NCI-H460 (cell line): ENCODE results near the gene ZNF580. TPM values are rescaled to one million over a fixed set of nuclear protein-coding genes. Genes with fewer than 3 reads are reported as not detected.

Experiments used
- DNase-seq: peaks from one replicate; pipeline ENCODE4 v3.0.0-alpha.2; 2016; ENCODE audit warnings: low read depth; ENCODE audit errors: extremely low read depth
- total RNA-seq: library from RNA; depleted of rRNA; stranded (reverse); fragments of >200 nt; shearing (Covaris generic); gene quantifications from 2 replicates; pipeline ENCODE4 v1.2.3, GENCODE V29; 2014

ZNF580 gene
- total RNA-seq, 1 experiment from 2014 or later: 8.9 TPM

DNA sequence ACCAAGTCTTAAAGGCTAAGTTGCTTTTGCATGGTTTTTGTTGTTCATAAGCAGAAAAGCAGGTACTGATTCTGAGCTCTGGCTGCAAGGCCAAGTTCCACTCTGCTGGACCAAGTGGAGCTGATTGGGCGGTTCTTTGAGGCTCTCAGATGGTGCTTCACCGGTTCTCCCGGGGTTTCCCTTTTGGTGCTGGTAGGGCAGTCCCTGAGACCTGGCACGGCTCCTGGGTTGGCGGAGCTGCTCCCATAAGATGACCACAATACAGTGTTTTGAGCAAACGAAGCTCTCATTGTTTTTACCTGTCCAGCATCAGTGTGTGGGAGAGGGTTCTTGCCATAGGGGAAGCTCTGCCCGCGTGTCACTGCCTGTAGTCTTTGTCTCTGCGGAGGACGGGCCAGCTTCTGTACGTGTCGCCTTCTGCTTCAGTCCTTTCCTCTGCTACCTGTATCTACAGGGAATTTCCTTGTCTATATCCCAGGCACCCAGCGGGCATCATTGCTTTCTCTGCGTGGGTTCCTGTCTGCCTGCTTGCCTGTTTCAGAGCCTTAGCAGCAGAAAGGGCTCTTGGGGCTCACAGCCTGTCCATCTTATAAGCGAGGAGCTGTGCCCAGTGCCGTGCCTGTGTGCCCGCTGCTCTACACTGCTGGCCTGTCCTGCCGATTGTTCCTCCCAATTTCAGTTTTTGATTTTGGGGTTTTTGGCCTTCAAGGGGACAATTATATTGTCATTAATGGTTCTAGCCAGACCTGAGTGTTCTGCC lies 16.4 kb downstream of the ZNF580 start:
- DNase-seq: no peak

DNA sequence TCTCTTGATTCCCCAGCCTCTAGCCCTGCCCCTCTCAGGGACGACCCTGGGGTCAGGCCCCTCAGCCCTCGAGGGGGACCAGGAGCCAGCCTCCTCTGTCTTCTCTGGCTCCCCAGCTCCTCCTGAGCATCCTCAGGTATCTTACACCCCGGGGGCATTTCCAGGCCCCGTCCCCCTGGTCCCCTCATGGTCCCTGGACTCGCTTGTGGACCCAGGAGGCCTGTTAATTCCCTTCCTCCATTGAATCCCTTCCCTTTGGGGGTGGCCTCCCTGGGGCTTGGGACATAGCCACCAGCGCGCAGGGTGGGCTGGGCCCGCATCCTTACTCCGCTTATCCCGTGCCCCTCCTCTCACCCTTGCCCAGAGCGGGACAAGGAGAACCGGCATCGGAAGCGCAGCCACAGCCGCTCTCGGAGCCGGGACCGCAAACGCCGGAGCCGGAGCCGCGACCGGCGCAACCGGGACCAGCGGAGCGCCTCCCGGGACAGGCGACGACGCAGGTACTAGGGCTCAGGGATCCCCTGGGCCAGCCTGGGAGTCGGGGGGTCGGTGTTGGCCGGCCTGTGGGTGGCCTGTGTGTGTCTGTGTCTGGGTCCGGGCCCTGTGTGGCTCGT lies 18.2 kb downstream of the ZNF580 start:
- DNase-seq: no peak

- no peak for DNase-seq
Measured at GRCh38 chr19:55659822-55660221, 19.0 kb downstream of the ZNF580 start.

GRCh38 chr19:55660404-55660803 lies 19.6 kb downstream of the ZNF580 start:
- DNase-seq: no peak

GRCh38 chr19:55660991-55661390 lies 20.2 kb downstream of the ZNF580 start:
- no peak for DNase-seq

GRCh38 chr19:55661826-55662225 lies 21.0 kb downstream of the ZNF580 start:
- no peak for DNase-seq

GRCh38 chr19:55663846-55664536 lies 23.2 kb downstream of the ZNF580 start:
- DNase-seq: no peak

DNA sequence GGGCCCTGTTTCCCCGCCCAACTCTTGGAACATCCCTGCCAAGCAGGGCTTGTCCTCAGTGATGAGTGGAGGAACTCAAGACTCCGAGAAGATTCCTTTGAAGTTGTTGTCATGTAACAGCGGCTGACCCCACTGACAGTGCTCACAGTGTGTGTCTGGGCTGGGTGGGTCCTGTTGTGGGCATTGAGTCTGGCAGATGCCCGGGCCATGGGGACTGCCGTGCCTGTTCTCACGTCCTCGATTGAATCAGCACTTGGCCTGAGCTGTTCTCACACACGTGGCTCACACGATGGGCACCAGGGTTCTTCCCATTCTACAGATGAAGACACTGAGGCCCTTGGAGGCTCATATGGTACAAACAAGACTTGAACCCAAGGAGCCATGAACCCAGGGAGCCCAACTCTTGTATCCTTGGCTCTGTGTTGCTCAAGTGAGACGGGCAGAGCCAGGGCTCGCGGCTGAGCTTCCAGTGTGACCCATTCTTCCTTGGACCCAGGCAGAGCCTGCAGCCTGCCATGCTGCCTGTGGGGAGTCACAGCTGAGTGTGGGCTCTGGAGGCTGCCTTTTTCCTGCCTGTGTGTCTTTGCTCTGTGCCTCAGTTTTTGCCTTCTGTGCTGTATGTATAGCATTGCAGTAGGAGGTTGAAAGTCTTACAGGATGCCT lies 25.7 kb downstream of the ZNF580 start:
- DNase-seq: no peak

GRCh38 chr19:55667006-55667381 lies 26.2 kb downstream of the ZNF580 start:
- DNase-seq: no peak

- no peak for DNase-seq
Measured at GRCh38 chr19:55667511-55667910, 26.7 kb downstream of the ZNF580 start.

DNA sequence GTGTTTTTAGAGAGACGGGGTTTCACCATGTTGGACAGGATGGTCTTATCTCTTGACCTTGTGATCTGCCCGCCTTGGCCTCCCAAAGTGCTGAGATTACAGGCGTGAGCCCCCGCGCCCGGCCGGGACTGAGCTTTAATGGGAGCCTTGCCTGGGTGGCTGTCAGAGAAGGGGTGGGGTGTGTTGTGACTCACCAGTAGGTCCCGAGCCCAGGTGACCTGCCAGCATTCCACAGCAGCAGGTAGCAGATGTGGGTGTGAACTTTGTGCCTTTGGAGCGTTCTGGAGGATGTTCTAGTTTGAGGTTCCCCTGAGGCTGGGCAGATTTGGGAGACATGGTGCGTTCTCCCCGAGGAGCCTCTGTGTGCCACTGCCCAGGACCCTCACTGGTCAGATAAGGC lies 27.2 kb downstream of the ZNF580 start:
- no peak for DNase-seq

GRCh38 chr19:55668603-55669348 lies 28.0 kb downstream of the ZNF580 start:
- DNase-seq: no peak

GRCh38 chr19:55669418-55670279 lies 28.8 kb downstream of the ZNF580 start:
- DNase-seq: no peak

- DNase-seq: no peak
Measured at GRCh38 chr19:55670280-55671053, 29.7 kb downstream of the ZNF580 start.

- DNase-seq: no peak
Measured at GRCh38 chr19:55671054-55671378, 30.2 kb downstream of the ZNF580 start.

- no peak for DNase-seq
Measured at GRCh38 chr19:55672418-55672817, 31.6 kb downstream of the ZNF580 start.

DNA sequence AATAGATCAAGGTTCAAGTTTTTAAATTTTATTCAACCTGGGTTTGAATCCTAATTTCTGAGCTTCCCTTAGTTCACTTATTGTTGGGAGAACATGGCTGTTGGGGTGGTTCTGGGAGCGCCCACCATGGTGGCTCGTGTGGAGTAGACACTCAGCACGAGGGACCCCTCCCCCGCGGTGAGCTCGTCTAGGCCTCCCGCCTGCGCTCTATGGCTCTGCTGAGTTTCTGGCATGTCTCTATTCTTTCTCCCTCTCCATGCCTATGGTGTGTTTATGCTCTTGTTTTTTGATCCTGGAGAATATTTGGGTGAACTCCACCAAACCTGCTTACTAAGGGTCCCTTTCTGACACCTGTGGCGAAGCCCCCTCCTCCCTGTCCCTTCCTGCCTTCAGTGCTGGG lies 32.7 kb downstream of the ZNF580 start:
- DNase-seq: no peak

GRCh38 chr19:55673889-55674288 lies 33.1 kb downstream of the ZNF580 start:
- no peak for DNase-seq

- no peak for DNase-seq
Measured at GRCh38 chr19:55674459-55674840, 33.6 kb downstream of the ZNF580 start.
